Measurements from ENCODE around the gene LARP4. TPM values are rescaled to one million over a fixed set of nuclear protein-coding genes. Genes with fewer than 3 reads are reported as not detected.

The LARP4 gene
- total RNA-seq, 1 experiment from 2014 or later = 92.7 TPM

- H3K9me3 ChIP-seq (ENCODE audit: control insufficient read depth, insufficient read depth, low read depth, low read length) = no peaks in the 10 kb centered on the region
- no TSS peak for BruUV-seq (replicated peaks)
- peaks cover 19% of the 10 kb centered on the region for H3K4me1 ChIP-seq (ENCODE audit: control insufficient read depth, insufficient read depth, low read length)
- ChIA-PET CTCF (no interaction called here), POLR2A (no interaction called here)
- in situ Hi-C loops (cut with HindIII; ENCODE audit: low pct_unique_long_range_greater_than_20kb, low sequenced_read_pairs) = no loop called here
- TF ChIP-seq CTCF (IDR thresholded peaks at IDR 0.05) (no peak), TCF7L2 (IDR thresholded peaks at IDR 0.05; ENCODE audit: low read depth, low read length) (no peak), POLR2AphosphoS5 (IDR thresholded peaks at IDR 0.05; ENCODE audit: low read depth, low read length) (no peak), REST (IDR thresholded peaks at IDR 0.05; ENCODE audit: insufficient read depth in 1 of 2, low read depth in 2 of 2, low read length in 1 of 2) (no peak), SIN3A (IDR thresholded peaks at IDR 0.05; ENCODE audit: borderline replicate concordance, insufficient read depth, low read depth, low read length) (no peak)
- no peaks in the 10 kb centered on the region for H3K27me3 ChIP-seq (ENCODE audit: control insufficient read depth, insufficient read depth, low read length)
- H3K4me3 ChIP-seq (ENCODE audit: low read depth in 2 of 2, low read length in 2 of 2) = no peak overlapping the region
- intact Hi-C loops (cut with micrococcal nuclease; ENCODE audit: unreplicated experiment) = no loop called here
- no peak for DNase-seq (ENCODE audit: low read depth, low spot score)
- ATAC-seq = no peak
- H3K27ac ChIP-seq (ENCODE audit: low read length) = no peak overlapping the region
- no peaks in the 10 kb centered on the region for H3K36me3 ChIP-seq (ENCODE audit: control insufficient read depth, insufficient read depth, low read length)
These were observed 128.1 kb downstream of the LARP4 start for GRCh38 chr12:50528800-50529199.

- POLR2A ChIA-PET = no interaction called here
- Histone ChIP-seq H3K4me1 (ENCODE audit: control insufficient read depth, insufficient read depth, low read length) (peaks cover 19% of the 10 kb centered on the region), H3K4me3 (ENCODE audit: low read depth in 2 of 2, low read length in 2 of 2) (no peak overlapping the region), H3K27me3 (ENCODE audit: control insufficient read depth, insufficient read depth, low read length) (no peaks in the 10 kb centered on the region), H3K27ac (ENCODE audit: low read length) (no peak overlapping the region), H3K9me3 (ENCODE audit: control insufficient read depth, insufficient read depth, low read depth, low read length) (no peaks in the 10 kb centered on the region), H3K36me3 (ENCODE audit: control insufficient read depth, insufficient read depth, low read length) (no peaks in the 10 kb centered on the region)
- TF ChIP-seq REST (IDR thresholded peaks at IDR 0.05; ENCODE audit: insufficient read depth in 1 of 2, low read depth in 2 of 2, low read length in 1 of 2) = no peak
- CTCF ChIA-PET = no interaction called here
- in situ Hi-C loops (cut with HindIII; ENCODE audit: low pct_unique_long_range_greater_than_20kb, low sequenced_read_pairs) = no loop called here
- ATAC-seq = no peak
- DNase-seq (ENCODE audit: low read depth, low spot score) = no peak
- no TSS peak for BruUV-seq (replicated peaks)
- intact Hi-C loops (cut with micrococcal nuclease; ENCODE audit: unreplicated experiment) = no loop called here
These were observed 128.7 kb downstream of the LARP4 start for GRCh38 chr12:50529345-50529744.

Other genes with a start within 250 kb of the LARP4 start
- 50.5 TPM for gene CERS5, start 233.5 kb upstream of the LARP4 start, total RNA-seq (2021; ENCODE audit: unreplicated experiment)
- 155 TPM for gene LIMA1, start 117.4 kb upstream of the LARP4 start, total RNA-seq (2021; ENCODE audit: unreplicated experiment)
- not detected for gene FAM186A, start 4.3 kb upstream of the LARP4 start, total RNA-seq (2021; ENCODE audit: unreplicated experiment)
- gene DIP2B, start 104.1 kb downstream of the LARP4 start, total RNA-seq (2021; ENCODE audit: unreplicated experiment) = 30.2 TPM